Forelimb muscle (tissue), 1 donor: ENCODE results near the gene FAM210A. TPM values are rescaled to one million over a fixed set of nuclear protein-coding genes. Genes with fewer than 3 reads are reported as not detected.

ENCODE experiments used
- DNase-seq: peaks from one replicate; pipeline ENCODE4 v3.0.0-alpha.2; 2013; ENCODE audit warnings: low read depth
- polyA plus RNA-seq: library from polyadenylated mRNA; unstranded; fragments of 120-200 nt; gene quantifications from one replicate; pipeline ENCODE4 v1.2.1, GENCODE V29; 2013; ENCODE audit not compliant: insufficient read length

FAM210A gene
- polyA plus RNA-seq, 1 donor = 22.4 TPM

DNA sequence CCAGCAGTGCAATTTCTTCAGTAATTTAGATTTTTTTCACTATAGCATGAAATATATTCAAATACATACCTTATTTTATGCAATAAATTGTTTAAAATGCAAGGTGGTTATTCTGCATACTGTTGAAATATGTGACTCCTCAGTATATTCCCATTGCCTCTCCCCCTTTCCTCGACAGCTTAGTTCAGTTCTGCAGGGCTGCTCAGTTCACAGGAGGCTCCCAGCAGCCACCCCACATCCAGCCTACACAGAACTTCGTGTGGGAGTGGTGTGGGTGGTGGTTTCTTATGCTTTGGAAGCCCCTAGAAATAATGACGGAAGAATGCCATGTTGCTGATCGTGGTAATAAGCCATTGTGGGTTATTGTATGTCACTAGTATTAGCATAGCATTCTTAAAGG, 79.7 kb downstream of the FAM210A start:
- DNase-seq = no peak

DNA sequence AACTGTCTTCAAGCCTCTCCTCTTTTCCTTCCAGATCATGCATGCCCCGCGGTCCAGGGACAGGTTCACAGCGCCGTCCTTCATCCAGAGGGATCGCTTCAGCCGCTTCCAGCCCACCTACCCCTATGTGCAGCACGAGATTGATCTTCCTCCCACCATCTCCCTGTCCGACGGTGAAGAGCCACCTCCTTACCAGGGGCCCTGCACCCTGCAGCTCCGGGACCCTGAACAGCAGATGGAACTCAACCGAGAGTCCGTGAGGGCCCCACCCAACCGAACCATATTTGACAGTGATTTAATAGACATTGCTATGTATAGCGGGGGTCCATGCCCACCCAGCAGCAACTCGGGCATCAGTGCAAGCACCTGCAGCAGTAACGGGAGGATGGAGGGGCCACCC, 81.3 kb downstream of the FAM210A start:
- no peak for DNase-seq

DNA sequence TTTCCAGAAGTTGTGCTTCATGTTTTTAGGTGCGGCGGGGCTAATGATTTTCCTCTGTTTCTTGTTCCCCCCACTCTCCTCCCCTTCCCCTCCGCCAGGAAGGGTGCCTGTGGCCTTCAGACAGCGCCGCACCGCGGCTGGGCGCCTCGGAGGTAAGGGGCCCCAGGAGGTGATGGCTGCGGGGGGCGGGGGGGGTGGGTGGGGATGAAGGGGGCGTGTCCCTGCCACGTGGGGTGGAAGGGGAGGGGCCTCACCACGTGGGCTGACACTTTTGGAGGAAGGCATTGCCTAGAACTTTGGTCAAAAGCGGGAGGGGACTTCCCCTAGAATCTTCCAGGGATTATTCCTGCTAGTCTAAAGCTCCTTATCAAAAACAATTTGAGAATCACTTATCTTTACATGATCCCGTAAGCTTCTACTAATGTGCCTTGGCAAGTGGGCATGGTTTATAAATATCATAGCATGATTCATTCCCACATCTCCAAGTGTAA, 83.1 kb downstream of the FAM210A start:
- DNase-seq = no peak

DNA sequence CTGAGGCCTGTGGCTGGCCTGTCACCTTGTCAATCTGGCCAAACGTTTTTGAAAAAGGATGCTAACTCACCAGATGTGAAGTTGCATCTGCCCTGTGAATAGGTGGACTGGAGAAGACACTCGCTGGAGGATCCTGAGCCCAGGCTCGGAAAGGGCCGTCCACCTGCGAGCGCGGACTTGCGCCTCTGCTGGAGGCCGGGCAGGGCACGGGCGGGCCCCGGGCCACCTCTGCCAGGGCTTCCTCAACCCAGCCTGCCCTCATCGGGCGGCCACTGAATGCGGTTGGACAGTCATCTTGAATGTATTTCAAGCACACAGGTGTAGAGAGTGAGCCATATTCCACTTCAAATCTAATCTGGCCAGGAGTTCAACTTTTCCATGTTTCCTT, 83.9 kb downstream of the FAM210A start:
- no peak for DNase-seq

DNA sequence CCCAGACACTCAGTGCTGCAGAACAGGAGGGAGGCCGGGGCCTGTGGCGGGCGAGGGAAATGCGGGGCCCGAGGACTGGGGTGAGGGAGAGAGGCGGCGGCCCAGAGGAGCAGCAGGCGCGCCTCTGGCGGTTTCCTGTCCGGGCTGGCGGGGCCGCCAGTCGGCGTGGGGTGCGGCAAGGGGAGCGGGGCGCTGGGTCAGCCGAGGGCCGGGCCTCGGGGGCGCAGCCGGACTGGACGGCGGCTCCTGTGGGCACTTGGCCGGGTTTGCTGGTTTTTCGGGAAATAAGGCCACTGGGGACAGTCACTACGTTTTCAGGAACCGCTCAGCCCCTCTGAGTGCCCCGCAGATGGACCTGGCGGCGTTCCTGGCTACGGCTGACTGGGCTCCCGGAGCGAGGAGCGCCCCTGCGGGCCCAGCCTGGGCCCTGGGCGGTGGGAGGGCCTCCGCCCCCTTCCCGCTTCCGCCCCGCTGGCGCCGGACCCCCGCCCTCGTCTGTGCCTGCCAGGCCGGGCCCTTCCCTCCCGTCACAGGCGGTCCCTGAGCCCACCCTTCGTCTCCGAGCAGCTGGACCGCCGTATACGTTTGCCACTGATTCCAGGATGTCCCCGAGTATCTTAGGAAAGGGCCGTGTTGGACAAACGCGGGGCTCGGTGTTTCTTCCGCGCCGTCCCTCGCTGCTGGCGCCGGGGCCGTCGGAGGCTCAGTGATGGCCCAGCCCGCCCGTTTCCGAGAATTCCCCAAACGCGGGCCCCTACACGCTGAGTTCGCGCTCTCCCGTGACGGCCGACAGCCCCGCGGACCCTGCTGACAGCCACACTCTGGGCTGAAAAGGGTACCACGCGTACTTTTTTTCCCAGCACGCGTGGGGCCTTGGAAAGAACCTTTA, 84.6 kb downstream of the FAM210A start:
- DNase-seq = no peak

DNA sequence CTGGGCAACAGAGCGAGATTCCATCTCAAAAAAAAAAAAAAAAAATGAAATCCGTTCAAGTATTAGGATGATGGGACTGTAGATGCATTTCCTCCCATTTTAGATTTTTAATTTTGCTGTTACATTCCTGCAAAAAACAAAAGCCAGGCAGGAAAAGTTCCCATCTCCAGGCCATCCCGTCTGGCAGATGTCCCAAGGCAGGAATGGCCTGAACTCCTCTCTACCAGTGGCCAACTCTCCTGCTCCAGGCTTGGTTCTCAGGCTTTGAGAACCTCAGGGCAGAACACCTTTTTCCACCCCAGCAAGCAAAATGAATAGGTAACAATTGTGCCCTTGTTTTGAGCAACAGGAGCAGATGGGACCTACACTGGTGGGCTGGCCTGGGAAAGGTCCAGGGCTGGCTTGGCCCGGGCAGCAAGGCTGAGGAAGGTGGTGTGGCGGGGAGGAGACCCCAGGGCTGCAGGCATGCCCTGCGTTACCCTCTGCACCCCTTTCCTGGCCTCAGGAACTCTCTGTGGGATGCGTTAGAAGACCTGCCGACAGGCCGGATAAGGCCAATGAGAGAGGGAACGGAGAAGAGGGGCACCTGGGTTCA, 86.0 kb downstream of the FAM210A start:
- DNase-seq = no peak

DNA sequence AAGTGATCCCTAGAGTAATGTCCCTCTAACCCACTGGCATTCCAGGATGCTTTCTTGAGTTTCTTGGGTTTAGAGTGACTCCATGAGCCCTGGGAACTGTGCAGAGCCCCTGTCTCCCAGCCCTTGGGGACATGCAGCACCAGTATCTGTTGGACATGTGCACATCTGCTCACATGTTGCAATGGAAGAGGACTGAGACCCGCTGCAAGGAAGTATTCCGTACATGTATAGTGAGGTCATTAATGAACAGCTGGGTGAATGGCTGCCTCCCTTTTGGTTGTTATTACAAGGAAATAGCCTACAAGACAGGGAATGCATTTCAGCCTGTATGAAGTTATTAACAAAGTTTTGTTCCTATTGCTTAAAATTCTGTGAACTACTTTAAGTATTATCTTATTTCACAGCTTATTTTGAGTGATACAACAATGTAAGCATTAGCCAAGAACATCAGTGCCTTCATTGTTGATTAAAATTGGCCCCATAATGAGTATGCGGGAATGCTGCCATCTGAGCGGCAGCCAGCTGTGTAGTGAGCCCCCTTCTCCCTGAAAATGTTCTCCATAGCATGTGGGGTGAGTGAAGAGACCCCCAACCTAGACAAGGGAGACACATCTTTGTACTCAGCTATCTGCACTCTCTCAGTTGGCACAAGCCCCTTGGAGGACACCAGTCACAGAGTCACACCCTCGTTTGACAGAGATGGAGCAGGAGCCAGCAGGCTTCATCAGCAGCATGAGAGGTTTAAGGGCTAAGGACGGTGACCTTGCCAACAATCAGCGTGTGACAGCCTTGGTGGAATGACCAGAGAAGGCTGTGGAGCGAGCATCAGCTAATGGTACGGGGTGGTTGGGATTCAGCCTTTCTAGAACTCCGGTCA, 87.4 kb downstream of the FAM210A start:
- no peak for DNase-seq

DNA sequence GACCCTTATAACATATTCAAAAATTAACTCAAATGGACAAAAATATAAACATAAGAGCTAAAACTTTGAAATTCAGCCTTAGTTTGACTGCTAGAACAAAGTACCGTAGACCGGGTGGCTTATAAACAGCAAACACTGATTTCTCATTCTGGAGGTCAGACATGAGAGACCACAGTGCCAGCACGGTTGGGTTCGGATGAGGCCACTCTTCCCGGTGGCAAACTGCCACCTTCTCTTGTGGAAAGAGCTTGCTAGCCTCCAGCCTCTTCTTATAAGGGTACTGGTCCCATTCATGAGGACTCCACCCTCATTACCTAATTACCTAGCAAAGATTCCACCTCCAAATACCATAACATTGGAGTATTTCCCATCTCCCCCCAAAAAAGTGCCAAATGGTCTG, 91.3 kb downstream of the FAM210A start:
- no peak for DNase-seq

DNA sequence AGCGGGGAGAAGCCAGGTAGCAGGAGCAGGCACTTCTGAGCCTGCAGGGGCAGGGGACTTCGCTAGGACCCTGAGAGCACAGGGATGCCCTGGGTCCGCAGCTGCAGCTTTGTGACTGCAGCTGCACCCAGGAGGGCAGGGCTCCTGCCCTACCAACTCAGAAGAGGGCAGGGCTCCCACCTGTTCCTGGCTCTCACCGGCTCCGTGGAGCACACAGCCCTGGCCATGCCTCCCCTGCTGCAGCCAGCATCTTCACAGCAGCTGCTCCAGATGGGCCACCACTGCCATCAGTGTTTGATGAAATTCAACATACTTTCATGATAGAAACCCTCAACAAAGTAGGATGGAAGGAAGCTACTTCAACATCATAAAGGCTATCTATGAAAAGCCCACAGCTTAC, 92.7 kb downstream of the FAM210A start:
- DNase-seq = no peak

DNA sequence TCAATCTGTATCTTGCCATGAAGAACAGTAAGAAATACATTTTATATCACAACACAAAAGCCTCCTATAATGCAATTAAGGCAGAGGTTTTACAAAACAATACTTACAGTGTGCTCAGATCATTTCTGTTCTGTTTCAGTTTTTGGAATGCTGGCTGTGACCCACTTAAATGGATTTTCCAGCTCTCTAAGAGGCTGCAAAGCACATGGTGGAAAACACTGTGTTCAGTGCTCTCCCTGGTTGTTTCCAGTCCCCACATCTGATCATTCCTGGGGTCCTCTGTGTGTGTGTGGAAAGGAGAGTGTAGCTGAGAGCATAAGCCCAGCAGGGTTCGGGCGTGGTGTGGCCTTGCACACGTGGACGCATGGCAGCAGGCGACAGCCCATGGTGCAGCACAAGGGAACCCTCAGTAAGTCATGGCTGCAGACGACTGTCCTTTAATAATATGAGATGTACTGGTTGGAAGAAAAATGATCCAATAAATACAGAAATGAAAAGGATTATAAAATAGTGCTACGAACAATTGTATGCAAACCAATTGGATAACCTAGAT, 95.6 kb downstream of the FAM210A start:
- DNase-seq = no peak

DNA sequence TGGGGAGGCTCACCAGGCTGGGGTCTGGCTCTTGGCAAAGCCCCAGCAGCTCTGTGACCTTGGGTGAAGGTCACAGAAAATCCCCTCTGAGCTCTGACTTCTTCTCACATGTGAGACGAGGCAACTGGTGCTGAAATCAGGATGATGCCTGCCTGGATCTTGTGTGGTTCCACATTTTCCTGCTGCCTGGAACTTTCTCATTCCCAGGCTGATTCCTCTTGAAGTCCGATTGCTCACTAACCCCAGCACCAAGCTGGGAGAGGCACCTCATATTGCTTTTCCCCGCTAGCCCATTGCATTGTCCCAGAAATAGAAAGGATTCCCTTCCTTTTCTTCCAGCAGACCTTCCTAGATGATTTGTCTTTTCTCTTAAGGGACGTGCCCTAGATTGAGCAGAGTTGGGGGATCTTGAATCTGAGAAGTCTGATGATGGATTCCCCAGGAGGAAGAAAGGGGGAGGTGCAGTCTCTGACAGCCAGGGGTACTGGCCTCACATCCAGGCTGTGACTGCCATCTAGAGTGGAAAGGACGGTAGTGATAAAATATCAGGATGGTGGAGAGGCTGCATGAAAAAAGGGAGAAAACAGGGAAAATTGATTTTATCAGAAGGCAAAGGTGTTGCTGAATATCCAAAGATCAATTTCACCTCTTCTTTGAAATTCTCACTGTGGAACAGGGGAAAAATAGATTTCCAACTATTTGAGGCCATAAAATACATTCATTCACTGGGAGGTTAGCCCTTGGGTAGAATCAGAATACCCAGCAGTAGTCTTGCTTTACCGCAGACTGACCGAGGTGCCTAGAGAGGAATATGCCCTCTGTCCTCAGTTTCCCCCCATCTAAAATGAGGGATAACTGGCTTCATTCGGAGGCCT, 96.3 kb downstream of the FAM210A start:
- peak; percentile 40 for DNase-seq

DNA sequence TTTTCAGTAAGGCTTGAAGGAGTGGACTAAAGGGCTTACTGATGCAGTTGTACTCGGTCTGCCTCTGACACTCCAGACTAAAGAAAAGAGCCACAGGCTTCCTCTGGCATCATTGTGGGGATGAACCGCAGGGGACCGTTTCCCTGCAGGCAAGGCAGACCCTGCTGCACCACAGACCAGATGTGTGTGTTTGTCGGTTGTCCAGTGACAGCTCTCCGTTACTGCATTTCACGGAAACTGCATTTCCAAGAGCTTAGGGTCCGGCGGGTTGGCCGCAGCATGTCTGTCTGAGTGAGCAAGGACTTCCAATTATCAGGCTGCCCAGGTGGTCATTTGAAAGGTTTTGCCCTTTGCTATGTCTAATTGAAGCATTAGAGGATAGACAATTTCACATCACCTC, 98.1 kb downstream of the FAM210A start:
- no peak for DNase-seq

DNA sequence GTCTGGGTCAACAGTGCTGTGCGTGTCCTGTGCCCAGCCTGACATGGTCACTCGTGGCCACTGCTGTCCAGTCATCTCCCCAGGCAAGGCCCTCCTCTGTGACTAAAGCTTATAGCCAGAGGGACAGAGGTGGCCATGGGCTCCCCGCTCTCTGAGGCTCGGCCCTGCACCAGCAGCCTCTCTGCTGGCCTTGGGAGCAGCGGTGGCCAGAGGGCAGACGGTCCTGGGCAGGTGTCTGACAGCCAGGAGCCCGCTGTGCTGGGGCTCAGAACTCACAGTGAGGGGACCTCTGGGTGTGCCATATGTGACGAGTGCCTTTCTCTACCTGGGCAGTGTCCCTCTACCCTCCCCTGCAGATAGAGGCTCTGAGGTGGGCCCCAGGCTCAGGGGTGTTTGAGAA, 98.7 kb downstream of the FAM210A start:
- DNase-seq = no peak

DNA sequence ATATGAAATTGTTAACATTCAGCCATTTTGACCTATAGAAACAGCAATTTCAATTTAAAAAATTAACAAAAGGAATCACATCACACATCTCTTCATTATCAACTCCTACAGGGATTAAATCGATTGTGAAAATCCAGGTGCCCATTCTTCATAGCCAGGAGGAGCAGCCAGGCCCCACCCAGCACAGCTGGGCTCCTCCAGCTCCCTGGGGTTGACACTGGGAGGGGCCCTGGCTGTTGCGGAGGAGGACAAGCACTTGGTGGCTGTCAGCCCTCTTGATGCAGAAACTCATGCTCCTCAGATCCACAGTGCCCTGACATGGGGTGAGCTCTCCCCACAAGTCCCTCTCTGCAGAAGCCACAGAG, 99.8 kb downstream of the FAM210A start:
- DNase-seq = no peak

DNA sequence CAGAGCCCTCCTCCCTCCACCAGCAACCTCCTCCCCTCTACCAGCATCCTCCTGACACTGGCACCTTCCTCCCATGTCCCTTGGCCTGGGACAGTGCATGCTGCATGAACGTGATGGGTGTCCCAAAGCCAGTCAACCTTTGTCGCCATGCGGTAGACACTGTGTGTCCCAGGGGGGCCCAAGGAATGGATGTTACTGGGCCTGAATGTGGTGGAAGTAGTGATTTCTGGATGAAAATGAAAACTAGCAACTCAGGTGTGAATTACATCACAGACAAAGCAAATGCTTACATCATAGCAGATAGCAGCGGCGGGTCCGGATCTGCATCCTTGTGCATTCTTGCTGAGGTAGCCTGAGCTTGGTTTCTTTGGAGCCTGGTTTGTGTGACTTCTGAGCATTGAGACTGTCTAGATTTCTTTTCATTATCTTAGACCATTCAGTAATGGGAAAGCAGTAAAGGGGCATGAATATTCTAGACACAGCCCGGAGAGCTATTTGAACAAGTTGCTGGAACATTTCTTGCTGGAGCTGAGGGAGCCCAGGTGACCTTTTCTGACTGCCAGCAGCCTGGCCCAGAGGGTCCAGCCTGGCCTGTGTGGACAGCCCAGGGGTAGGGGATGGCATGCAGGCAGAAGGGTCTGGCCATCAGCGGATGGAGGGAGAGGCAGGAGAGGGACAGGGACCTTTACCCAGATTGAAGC, 100.4 kb downstream of the FAM210A start:
- no peak for DNase-seq

DNA sequence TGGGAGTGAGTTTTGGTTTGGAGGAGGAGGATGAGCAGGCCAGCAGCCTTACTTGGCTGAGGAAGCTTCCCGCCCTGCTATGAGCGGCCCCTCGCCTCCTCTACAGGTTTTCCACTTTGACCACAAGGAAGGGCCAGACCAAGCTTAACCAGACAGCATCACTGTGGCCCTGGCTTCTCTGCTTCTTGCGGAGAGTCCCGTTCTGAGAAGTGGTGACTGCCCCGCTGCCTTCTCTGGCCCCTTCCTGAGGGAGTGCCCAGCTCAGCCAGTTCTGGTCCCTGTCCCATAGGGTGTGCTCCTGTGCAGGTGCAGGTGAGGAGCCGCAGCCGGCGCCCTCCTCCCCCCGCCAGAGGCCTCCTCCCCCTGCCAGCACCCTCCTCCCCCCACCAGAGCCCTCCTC, 101.0 kb downstream of the FAM210A start:
- DNase-seq = no peak

DNA sequence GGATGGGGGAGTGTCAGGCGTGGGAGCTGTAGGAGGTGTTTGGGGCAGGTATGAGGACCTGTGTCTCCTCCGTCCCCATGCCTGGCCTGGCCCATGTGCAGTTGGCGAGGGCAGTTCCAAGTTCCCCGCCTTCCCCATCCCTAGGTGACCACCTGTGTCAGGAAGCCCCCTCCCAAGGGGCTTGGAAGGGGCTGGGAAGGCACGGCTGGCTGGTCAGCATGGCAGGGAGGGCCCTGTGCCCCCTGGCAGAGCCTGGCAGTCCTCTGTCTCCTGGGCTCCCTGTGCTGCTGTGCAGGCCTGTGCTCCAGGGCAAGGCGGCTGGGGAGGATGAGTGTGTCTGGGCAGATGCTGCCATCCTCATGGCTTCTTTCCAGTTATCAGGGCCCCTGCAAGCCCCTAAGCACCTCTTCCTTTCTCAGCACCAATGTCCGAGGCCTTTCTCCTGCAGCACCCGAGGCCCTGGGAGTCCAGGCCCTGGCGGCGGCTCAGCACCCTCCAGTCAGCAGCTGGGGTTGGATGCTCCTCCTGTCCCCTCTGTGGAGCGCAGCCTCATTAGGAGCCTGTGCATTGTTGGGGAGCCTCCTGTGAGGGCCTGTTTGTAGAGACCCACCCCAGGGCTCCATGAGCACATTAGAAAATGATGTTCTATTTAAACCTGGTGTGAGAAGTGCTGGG, 101.7 kb downstream of the FAM210A start:
- no peak for DNase-seq

DNA sequence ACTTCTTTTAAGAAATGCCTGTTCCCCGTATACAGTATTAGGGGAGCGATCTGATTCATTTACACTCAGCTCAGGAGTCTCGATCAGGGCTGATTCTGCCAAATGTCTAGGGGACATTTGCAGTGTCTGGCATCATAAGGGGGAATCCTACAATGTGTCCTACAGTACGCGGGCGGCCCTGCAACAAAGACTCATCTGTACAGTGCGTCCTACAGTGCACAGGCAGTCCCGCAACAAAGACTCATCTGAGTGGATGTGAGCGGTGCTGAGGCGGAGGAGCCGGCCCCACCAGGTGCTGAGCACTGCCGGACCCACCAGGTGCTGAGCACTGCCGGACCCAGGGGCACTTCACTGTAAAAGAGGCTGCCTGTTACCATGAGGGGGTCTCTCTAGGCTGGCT, 102.5 kb downstream of the FAM210A start:
- no peak for DNase-seq

DNA sequence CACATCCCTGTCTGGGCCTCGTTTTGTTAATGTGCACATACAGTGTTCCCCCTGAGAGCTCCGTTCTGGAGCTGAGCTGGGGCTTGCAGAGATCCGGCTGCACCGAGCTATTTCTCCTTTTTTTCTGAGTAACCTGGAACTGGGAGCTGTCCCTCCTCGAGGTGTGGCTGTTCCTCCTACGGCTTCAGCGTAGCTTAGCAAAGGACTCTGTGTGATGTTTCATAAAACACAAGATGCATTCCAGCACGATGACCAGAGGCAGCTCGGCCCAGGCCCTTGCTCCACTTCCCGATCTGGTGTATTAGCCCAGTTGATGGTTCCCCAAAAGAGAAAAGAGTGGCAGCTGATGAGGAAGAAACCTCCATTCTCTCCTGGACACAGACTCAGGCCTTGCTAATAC, 103.0 kb downstream of the FAM210A start:
- DNase-seq = no peak

DNA sequence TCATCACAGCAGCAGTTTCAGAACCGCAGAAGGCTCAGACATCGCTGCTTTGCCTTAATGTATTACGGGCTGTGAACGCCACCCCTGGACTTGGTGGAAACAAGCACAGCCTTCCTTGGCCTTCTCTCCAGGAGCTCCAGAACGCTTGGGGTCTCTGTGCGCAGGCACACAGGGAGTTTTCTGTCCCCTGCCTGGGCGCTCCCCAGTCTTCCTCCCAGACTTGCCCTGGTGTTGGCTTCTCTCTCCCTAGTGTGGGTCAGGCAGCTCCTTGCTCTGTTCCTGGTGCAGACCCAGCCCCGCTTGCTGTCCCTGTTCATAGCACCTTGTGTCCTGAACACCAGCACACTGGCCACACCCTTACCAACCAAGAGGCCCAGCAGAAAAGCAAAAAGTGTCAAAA, 103.6 kb downstream of the FAM210A start:
- no peak for DNase-seq
